Hematopoietic multipotent progenitor cell treated with erythropoietin and hydrocortisone succinate and interleukin-3 and kit ligand, for 4 days (in vitro differentiated cells): ENCODE data around the gene PDK1.
A peak's percentile ranks its signal among the peaks of the same experiment; 100 is the strongest.
"Not testable (repeated sequence)": the region's sequence is repeated elsewhere in the genome, so short reads cannot be mapped to it uniquely, and the experiment has no call there.

Experiments
- DNase-seq: peaks from one replicate; pipeline ENCODE4 v3.0.0-alpha.2; 2015

PDK1 gene

DNA sequence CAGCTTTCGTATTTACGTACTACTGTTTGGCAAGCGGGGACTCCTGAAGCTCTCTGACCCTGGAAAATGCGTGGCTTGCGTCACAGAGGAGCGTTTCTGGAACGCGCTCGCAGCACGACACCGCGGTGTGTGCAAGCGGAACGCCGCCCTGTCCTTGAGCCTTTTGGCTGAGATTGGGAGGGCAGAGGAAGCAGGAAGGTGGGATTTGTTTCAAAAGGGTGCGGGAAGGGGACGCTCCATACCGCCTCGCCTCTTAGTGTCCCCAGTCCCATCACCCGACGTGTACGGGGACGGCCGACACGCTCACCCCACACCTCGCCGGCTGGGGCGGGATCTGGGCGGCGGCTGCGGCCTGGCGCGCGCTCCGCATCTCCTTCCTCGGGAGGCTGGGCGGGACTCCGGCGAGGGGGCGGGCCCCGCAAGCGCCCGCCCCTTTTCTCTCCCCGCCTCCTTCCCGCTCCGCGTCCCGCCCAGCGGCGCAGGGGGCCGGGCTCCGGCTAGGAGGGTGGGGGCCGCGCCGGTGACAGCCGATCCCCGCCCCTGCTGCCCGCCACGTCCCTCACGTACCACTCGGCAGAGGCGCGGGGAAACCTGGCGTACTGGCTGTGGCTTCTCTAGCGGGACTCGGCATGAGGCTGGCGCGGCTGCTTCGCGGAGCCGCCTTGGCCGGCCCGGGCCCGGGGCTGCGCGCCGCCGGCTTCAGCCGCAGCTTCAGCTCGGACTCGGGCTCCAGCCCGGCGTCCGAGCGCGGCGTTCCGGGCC lies at the start of gene PDK1:
TSS of gene PDK1 (plus strand) at position 569 of the 762 bp plus-strand sequence. CDS start at position 630, 61 bp downstream.
- peak; percentile 95 for DNase-seq

- DNase-seq = no peak
Observed at GRCh38 chr2:172507199-172507598, 48.7 kb upstream of the PDK1 start.

GRCh38 chr2:172510088-172510487 lies 45.8 kb upstream of the PDK1 start:
- DNase-seq = peak; percentile 71

- no peak for DNase-seq
Observed at GRCh38 chr2:172510548-172510947, 45.3 kb upstream of the PDK1 start.

DNA sequence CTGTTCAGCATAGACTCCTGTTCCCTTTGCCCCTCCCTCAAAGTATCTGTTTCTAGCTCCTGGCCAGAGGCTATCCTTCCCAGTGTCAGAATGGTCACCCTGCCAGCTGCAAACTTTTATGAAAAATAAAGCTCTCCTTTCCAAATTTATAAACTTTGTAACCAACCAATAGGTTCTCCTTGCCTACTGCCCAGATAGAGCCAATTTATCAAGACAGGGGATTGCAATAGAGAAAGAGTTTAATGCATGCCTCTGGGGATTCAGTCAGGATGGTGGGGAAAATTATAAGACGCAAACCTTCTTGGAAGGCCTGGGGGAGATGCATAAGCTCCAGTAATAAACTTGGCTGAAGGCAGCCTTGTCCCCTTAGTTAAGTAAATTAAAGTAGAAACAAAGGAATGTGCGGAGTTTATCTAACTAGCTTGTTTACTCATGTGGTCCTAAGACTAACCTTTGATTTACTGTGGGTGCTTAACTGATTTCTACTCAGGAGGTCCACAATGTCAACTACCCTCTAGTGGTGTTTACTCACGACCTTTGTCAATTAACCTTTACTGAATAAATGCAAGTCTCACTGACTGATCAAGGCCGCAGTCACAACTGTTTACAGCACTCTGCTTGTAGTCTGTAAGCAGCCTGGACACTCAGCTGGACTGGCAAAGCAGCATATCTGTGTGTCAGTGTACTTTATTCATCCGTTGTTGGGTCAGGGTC lies 42.9 kb upstream of the PDK1 start:
- no peak for DNase-seq

DNA sequence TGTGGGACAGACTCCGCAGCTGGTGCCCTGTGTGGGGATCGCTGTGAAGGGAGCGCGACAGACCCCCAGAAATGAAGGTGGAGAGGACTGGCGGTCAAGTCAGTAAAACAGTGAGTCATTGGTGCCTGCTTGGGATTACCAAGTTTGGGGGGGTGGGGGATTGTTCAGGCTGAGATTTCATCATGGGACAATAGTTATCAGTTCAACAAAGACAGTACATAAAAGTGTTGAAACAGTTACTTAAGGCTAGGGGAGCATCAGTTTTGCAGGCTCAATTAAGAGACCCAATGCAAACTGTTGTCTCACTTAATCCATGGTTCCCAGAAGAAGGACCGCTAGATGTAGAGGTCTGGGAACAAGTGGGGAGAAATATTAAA lies 42.4 kb upstream of the PDK1 start:
- peak; percentile 53 for DNase-seq

DNA sequence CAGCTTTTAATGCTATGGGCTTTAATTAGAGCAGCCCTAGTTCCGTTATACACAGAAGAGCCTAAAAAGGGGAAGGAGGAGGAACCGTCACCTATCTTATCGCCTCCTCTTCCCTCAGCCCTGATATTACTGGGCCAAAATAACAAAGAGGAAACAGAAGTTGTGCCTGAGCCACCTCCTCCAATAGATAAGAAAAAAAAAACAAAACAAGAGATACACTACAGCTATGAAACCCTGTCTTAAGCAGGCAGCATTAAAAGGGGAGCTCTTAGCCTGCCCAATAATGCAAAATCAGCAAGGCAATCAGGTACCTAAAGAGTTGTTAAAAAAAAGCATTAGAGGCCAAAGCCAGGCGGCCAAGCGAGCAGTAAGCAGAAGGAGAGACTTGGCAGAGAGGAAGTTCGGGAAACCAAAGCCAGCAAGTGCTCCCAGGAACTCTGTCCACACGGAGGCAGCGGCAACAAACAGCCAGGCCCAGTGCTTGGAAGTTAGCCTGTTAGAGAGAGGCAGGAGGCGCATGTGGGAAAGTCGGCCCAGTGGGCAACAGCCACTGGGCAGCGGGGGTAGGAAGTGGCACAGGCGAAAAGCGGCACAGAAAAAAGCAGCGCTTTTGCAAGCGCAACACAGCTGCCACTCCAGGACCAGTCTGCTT lies 41.8 kb upstream of the PDK1 start:
- peak; percentile 95 for DNase-seq

DNA sequence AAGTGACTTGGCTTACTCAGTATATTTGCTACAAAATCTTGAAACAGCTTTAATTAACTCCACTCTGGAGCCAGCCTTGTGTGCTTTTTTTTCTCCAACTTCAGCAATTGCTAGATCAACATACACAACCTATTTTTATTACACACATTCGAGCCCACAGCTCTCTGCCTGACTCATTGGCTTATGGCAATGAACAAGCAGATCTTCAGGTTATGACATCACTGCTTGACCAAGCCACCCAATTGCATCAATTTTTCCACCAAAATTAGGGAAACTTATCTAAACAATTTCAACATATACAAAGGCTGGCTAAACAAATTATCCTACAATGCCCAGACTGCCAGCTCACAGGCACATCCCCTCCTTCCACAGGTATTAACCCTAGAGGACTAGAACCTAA lies 39.6 kb upstream of the PDK1 start:
- DNase-seq = no peak

DNA sequence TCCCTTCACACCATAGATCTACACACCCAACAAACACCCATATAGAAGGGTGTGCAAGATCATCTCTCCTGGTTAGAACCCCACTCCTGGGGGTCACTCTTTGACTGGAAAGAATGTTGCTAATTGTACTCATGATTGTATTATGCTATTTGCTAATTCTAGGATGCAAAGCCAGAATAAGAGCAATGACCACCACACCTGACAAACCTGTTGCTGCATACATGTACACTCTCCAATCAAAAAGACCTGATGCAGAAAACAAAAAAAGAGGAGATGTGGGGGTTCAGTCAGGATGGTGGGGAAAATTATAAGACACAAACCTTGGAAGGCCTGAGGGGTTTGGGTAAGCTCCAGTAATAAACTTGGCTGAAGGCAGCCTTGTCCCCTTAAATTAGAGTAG lies 36.9 kb upstream of the PDK1 start:
- DNase-seq = no peak

- DNase-seq = no peak
Observed at GRCh38 chr2:172525601-172526000, 30.3 kb upstream of the PDK1 start.

GRCh38 chr2:172531309-172531708 lies 24.6 kb upstream of the PDK1 start:
- DNase-seq = no peak

DNA sequence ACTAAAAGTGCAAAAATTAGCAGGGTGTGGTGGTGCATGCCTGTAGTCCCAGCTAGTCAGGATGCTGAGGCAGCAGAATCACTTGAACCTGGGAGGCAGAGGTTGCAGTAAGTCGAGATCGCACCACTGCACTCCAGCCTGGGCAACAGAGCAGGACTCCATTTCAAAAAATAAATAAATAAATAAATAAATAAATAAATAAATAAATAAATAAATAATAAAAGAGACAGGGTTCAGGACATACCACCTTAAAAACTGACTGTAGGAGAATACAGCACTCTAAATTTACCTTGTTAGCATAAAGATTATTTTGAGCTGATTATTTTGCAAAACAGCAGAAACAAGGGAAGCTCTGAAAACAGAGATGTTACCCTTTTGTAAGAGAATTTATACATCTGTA lies 23.4 kb upstream of the PDK1 start:
- not testable (repeated sequence) for DNase-seq

GRCh38 chr2:172533687-172534086 lies 22.2 kb upstream of the PDK1 start:
- DNase-seq = no peak

DNA sequence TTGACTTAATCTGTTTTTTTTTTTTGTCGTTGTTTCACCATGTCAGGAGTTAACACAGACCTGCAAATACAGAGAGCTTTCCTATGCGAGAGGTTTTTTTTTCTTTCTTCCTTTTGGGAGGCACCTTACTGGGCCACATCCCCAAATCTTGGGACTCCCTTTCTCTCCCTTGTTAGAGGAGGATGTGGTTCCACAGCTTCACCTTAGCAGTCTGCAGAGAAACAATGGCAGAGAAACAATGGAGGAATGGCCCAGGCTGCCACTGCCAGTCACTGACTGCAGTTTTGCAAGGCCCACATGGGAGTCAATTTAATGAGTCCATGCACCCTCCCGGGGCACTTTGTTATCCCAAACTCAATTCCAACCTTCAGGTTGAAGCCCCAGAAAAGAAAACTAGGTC lies 20.8 kb upstream of the PDK1 start:
- no peak for DNase-seq

- not testable (repeated sequence) for DNase-seq
Observed at GRCh38 chr2:172537851-172538250, 18.0 kb upstream of the PDK1 start.

GRCh38 chr2:172539767-172540166 lies 16.1 kb upstream of the PDK1 start:
- no peak for DNase-seq

DNA sequence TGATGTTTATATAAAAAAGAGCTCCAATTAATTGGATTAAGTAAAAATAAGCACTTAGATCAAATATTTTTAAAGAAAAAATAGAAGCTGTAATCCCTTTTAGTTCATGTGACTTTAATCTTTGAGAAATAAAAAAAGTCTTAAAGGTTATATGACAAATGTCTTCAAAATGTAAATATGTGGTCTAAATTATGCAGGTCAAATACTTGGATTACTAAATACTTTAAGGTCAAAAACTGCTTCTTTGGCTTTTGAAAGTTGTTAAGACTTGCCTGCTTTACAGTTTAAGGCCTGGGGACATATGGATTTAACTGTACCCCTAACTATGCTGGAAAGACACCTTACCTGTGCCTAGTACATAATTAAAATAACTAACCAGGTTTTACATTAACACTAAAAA lies 15.5 kb upstream of the PDK1 start:
- DNase-seq = no peak

GRCh38 chr2:172545408-172546075 lies 10.3 kb upstream of the PDK1 start:
- DNase-seq = no peak

DNA sequence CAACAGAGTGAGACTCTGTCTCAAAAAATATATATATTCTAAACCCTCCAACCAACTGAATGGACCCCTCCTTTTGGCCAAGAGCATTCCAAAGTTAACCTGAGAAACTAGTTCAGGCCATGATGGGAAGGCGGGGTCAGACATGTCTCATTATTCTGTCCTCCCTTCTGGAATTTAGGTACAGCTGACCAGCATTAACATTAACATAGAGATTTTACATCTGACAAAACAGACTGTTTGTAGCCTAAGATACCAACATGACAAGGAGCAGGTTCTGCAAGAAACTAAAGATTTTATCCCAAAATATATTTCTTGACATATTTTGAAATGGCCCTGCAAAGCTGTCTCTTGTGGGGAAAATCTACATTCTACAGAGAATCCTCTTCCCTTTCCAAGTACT lies 6.8 kb upstream of the PDK1 start:
- no peak for DNase-seq

GRCh38 chr2:172549802-172550201 lies 6.1 kb upstream of the PDK1 start:
- not testable (repeated sequence) for DNase-seq

- no peak for DNase-seq
Observed at GRCh38 chr2:172550419-172550818, 5.5 kb upstream of the PDK1 start.

- no peak for DNase-seq
Observed at GRCh38 chr2:172551271-172551670, 4.6 kb upstream of the PDK1 start.

DNA sequence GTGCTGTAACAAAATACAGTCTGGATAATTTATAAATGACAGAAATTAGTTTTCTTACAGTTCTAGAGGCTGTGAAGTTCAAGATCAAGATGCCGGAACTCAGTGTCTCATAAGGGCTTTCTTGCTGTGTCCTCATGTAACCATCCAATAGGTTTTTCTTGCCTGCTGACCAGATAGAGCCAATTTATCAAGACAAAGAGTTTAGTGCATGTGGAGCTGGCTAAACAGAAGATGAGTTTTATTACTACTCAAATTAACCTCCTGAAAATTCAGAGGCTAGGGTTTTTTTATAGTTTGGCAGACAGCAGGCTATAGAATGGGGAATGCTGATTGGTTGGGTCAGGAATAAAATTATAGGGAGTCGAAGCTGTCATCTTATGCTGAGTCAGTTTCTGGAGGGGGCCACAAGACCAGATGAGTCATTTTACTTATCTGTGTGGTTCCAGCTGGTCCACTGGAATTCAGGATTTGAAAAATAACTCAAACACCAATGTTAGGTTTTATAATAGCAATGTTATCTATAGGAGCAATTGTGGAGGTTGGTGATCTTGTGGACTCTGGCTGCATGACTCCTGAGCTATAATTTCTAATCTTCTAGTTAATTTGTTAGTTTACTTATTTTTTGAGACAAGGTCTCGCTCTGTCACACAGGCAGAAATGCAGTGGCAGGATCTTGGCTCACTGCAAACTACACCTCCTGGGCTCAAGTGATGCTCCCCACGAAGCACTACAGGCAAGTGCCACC lies 3.2 kb upstream of the PDK1 start:
- DNase-seq = peak; percentile 85
